DMS 273 (cell line): ENCODE data around the gene ARHGEF38.
"Not testable (repeated sequence)": the region's sequence is repeated elsewhere in the genome, so short reads cannot be mapped to it uniquely, and the experiment has no call there.

ENCODE experiments used
- DNase-seq: peaks from one replicate; lab custom pipeline; 2025; ENCODE audit not compliant: unreplicated experiment; lab: John Stamatoyannopoulos, UW

ARHGEF38 gene

GRCh38 chr4:105605493-105605892 lies 53.1 kb downstream of the ARHGEF38 start:
- peak; percentile 25 for DNase-seq

DNA sequence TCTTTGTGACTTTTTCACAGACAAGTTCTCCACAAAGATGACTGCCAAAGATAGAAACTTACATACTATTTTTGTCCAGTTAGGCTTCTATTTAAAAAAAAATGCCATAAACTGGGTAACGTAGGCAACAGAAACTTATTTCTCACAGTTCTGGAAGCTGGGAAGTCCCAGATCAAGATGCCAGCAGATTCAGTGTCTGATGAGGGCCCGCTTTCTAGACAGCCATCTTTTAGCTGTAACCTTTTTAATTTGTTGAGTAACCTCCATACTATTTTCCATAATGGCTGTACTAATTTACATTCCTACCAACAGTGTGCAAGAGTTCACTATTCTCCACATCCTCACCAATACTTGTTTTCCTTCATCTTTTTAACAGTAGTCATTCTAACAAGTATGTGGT lies 55.5 kb downstream of the ARHGEF38 start:
- no peak for DNase-seq

GRCh38 chr4:105609819-105610218 lies 57.4 kb downstream of the ARHGEF38 start:
- DNase-seq, result not testable (repeated sequence)

- peak; percentile 63 for DNase-seq
Measured at GRCh38 chr4:105613306-105613705, 60.9 kb downstream of the ARHGEF38 start.

GRCh38 chr4:105619188-105619931 lies 66.9 kb downstream of the ARHGEF38 start:
- DNase-seq, result peak; percentile 53

DNA sequence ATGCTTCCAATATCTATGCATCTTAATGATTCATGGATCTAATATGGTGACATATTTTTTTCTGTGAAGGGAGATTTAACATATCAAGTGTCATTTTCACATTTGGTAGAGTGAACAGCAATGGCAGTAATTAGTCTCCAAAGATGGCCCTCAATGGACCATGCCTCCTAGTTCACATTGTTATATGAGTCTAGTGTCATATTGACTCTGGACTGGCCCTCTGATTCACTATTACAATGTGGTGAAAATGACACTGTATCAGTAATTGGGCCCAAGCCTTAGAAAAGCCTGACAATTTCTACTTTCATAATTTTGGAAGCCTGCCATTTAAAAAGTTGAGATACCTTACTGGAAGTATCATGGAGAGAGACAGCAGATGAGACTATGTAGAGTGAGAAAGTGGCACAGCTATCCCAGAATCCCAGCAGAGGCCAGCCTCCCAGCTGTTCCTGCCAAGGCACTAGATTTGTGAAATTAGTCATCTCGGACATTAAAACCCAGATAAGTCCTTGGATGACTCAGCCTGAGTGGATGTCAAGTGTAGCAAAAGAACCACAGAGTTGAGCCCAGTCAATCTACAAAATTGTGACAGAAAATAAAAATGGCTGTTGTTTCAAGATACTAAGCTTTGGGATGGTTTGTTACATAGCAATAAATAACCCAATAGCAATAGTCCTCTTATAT lies 68.4 kb downstream of the ARHGEF38 start:
- DNase-seq, result no peak

DNA sequence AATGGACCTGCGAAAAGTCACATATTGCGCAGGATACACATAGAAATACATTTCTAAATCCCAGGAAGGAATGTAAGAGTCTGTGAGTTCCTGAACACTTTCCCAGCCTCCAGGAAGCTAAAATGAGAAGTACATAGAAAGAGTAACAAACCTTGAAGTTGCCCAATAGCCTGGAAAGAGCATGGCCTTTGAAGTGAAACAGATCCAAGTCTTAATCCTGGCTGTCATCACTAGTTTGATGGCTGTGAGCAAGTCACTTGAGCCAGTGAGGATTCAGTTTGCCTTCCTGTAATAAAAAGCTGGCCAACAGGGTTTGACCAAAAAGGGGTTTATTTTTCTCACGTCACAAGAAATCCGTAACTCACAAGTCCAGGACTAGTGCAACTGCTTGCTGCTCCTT lies 69.8 kb downstream of the ARHGEF38 start:
- DNase-seq, result no peak

- DNase-seq, result no peak
Measured at GRCh38 chr4:105623099-105623498, 70.7 kb downstream of the ARHGEF38 start.

DNA sequence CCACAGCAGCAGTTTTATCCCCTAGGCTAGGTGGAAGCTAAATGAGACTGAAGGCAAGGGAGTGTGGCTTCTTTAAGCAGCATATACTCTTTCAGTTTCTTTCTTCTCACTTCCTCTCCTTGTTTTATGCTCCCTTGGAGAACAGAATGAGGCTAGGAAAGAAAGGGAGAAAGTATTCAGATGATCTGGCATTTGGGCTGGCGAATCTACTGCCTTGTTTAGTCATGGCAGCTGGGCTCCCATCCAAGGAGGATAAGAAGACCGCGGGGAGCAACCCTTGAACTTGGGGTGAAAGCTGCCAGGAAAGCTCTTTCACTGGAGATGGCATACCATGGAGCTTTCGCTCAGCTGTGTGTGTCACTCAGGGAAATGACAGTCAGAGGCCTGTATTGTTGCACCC lies 72.1 kb downstream of the ARHGEF38 start:
- DNase-seq, result no peak

DNA sequence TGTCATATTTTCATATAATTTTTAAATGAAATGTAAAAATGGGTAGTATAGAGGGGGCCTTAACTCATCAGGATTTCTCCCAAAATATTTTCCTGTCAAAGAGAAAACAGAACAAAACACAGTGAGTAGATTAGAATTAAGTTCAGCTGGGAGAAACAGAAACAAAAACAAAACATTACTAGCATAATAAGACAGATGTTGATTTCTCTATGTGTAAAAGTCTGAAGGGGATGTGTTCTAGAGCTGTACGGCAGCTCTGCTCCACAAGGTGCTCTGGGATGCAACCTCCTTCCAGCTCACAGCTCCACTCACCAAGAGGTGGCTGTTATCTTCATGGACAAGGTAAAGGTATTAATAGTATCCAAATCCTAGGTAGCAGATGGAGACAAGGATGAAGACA lies 72.8 kb downstream of the ARHGEF38 start:
- DNase-seq, result no peak

DNA sequence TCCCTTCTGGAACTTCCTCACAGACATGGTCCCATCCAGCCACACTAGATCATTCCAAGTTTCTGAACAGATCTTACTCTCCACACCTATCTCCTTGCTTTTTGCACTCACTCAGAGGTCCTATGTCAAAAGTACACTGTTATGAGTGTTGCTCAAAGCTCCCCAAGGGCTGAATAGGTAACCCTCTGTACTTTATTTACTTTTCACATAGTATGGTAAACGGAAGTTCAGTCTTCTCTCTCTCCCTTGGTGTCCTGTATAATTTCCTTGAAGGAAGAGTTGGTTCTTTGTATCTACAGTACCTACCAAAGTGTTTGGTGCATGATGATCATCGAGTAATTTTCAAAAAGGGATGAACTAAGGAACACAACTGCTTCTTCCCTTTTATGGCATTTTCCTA lies 74.4 kb downstream of the ARHGEF38 start:
- no peak for DNase-seq

GRCh38 chr4:105627620-105628019 lies 75.2 kb downstream of the ARHGEF38 start:
- peak; percentile 24 for DNase-seq

GRCh38 chr4:105630670-105631655 lies 78.5 kb downstream of the ARHGEF38 start:
- DNase-seq, result no peak

DNA sequence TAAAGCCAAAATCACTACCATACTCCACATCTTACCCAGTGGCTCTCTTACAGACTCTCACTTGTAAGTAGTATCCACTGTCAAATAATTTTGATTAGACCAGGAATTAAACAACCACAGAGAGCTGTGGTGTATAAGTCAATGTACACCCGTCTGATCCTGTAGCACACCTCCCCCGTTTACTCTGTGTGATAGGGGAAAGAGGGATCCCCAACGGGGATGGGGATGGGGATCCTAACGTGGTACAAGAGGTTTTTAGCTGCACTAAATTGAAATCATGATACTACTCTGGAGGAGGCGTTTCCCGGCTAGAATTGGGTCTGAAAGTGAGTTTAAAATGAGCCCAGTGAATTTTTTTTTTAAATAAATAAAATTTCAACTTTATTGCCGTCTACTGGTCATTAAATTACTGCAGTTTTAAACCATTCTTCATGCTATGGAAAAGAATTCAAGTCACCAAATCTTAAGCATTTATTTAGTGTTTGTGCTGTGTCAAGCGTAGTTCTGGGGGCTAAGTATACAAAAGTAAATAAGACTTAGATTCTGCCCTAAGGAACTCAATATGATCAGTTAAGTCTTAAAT lies 79.5 kb downstream of the ARHGEF38 start:
- DNase-seq, result no peak

GRCh38 chr4:105632599-105632998 lies 80.2 kb downstream of the ARHGEF38 start:
- peak; percentile 35 for DNase-seq

DNA sequence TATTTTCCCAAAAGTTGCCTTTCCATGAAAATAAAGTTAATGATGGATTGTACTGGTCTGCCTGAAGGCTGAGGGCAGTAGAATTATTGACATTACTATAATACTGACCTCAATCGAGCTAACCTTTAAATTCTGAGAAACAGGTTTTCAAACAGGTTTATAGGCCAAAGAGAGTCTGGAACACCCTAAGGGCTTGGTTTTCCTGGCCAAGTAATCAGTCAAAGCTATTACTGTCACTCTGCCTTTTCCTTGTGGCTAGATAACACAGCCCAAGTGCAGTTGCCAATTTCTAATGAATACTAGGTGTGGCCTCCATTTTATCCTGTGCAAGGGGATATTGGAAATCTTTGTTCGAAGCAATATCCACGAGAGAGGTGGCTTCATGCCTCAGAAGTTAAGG lies 80.8 kb downstream of the ARHGEF38 start:
- peak; percentile 41 for DNase-seq

GRCh38 chr4:105634402-105635080 lies 82.1 kb downstream of the ARHGEF38 start:
- peak; percentile 63 for DNase-seq

DNA sequence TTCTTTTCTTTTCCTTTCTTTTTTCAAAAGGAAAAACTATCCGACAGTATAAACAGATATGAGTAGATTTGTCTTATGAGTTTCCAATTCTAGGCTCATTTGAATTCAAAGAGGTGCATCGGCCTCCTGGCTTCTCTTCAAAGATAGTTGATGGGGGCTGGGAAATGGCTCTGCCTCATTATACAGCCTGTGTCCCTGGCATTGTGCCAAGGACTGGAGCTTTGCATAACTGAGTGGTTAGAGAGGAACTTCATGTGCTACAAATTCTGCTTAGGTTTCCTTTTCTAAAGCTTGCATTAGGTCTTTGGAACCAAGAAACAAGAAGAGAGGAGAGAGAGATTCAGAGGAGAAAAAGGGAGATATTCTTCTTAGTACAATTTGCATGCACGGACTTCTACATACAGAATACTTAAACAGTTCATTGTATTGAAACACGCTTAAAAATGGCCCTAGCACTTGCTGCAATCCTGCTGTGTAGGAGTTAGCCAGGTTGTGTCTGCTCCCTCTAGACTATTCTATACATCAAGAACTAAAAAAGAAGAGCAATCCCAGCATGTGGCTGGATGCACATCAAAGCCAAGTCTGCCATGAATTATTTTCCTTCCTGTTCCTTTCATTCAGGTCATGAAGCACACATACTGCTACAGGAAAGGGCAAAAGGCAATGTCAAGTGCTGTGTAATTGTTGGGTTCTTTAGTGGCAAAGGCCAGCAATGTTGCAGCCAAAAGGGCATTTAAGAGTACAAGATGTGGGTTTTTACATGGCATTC lies 85.2 kb downstream of the ARHGEF38 start:
- peak; percentile 88 for DNase-seq

GRCh38 chr4:105641845-105642244 lies 89.4 kb downstream of the ARHGEF38 start:
- no peak for DNase-seq

DNA sequence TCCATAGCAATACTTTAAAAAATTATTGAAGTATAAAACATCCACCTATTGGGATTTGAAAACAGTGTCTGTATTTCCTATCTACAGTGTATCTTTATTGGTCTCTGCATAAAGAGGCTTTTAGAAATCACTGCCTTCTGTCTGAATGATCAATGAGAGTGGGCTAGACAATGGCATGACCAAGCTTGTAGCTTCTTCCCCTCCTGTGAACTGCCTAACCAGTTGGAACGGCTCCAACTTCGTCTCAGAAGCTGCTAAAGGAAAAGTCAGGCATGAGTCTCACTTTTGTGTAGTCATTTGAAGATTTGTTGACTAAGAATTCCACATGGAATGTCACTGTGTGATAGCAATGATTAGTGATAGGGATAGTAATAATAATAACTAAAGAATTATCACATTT lies 91.8 kb downstream of the ARHGEF38 start:
- peak; percentile 45 for DNase-seq
